H9 (cell line): Measurements from ENCODE around the gene HLA-DMA. TPM values are rescaled to one million over a fixed set of nuclear protein-coding genes. Genes with fewer than 3 reads are reported as not detected.
A peak's percentile ranks its signal among the peaks of the same experiment; 100 is the strongest.

Source experiments
- DNase-seq: peaks from one replicate; pipeline ENCODE4 v3.0.0-alpha.2; 2017
- H2AFZ ChIP-seq: one replicate; pipeline ENCODE4 v1.6.1; 2013; ENCODE audit warnings: mild to moderate bottlenecking, low read length, control low read depth, moderate library complexity
- H2AK5ac ChIP-seq: 2 replicates; pipeline ENCODE4 v1.6.1; 2013; ENCODE audit warnings: low read length, control low read depth, mixed read lengths; ENCODE audit not compliant: insufficient read length
- H2BK120ac ChIP-seq: one replicate; pipeline ENCODE4 v1.6.1; 2013; ENCODE audit warnings: low read depth, mild to moderate bottlenecking, low read length, control low read depth, inconsistent platforms; ENCODE audit not compliant: poor library complexity, severe bottlenecking
- H2BK12ac ChIP-seq: 2 replicates; pipeline ENCODE4 v1.6.1; 2013; ENCODE audit warnings: low read length, control low read depth, mixed read lengths, low read depth; ENCODE audit not compliant: insufficient read length
- H2BK15ac ChIP-seq: 2 replicates; pipeline ENCODE4 v1.6.1; 2013; ENCODE audit warnings: low read depth, low read length, control low read depth
- H2BK20ac ChIP-seq: one replicate; pipeline ENCODE4 v1.6.1; 2013; ENCODE audit warnings: low read depth, mild to moderate bottlenecking, low read length, control low read depth, inconsistent platforms; ENCODE audit not compliant: poor library complexity, severe bottlenecking
- H2BK5ac ChIP-seq: 2 replicates; pipeline ENCODE4 v1.6.1; 2013; ENCODE audit warnings: low read length, control low read depth, mixed read lengths; ENCODE audit not compliant: insufficient read length
- H3K14ac ChIP-seq: 2 replicates; pipeline ENCODE4 v1.6.1; 2013; ENCODE audit warnings: low read length, control low read depth; ENCODE audit not compliant: insufficient read depth
- H3K18ac ChIP-seq: 2 replicates; pipeline ENCODE4 v1.6.1; 2013; ENCODE audit warnings: low read depth, mild to moderate bottlenecking, mixed read lengths, low read length, control low read depth; ENCODE audit not compliant: insufficient read length
- H3K23ac ChIP-seq: 2 replicates; pipeline ENCODE4 v1.6.1; 2013; ENCODE audit warnings: low read length, control low read depth, mixed read lengths, low read depth; ENCODE audit not compliant: insufficient read length
- H3K23me2 ChIP-seq: 2 replicates; pipeline ENCODE4 v1.6.1; 2013; ENCODE audit warnings: low read depth, mild to moderate bottlenecking, mixed read lengths, low read length, control low read depth; ENCODE audit not compliant: insufficient read length, poor library complexity, severe bottlenecking
- H3K27ac ChIP-seq: 2 replicates; pipeline ENCODE4 v1.5.1; 2013; ENCODE audit warnings: low read length, control low read depth, mixed read lengths, low read depth; ENCODE audit not compliant: insufficient read length
- H3K27me3 ChIP-seq: 2 replicates; pipeline ENCODE4 v1.6.1; 2013; ENCODE audit warnings: low read length, control low read depth, inconsistent platforms; ENCODE audit not compliant: insufficient read depth
- H3K4ac ChIP-seq: 2 replicates; pipeline ENCODE4 v1.6.1; 2013; ENCODE audit warnings: low read depth, mild to moderate bottlenecking, control low read depth, inconsistent platforms, low read length, moderate library complexity
- H3K4me1 ChIP-seq: 2 replicates; pipeline ENCODE4 v1.6.1; 2013; ENCODE audit warnings: low read length, control low read depth, inconsistent platforms; ENCODE audit not compliant: insufficient read depth
- H3K4me2 ChIP-seq: 2 replicates; pipeline ENCODE4 v1.6.1; 2013; ENCODE audit warnings: low read length, control low read depth, mixed read lengths; ENCODE audit not compliant: insufficient read length, insufficient read depth
- H3K56ac ChIP-seq: 2 replicates; pipeline ENCODE4 v1.6.1; 2013; ENCODE audit warnings: low read depth, mild to moderate bottlenecking, mixed read lengths, low read length, control low read depth; ENCODE audit not compliant: insufficient read length
- H3K79me1 ChIP-seq: 2 replicates; pipeline ENCODE4 v1.6.1; 2013; ENCODE audit warnings: low read depth, mild to moderate bottlenecking, moderate library complexity, low read length, control low read depth, inconsistent platforms; ENCODE audit not compliant: insufficient read depth, poor library complexity, severe bottlenecking
- H3K79me2 ChIP-seq: 2 replicates; pipeline ENCODE4 v1.6.1; 2013; ENCODE audit warnings: low read length, control low read depth, inconsistent platforms; ENCODE audit not compliant: insufficient read depth
- H3K9ac ChIP-seq: 2 replicates; pipeline ENCODE4 v1.6.1; 2013; ENCODE audit warnings: low read length, control low read depth, mixed read lengths; ENCODE audit not compliant: insufficient read length; ENCODE audit errors: extremely low read depth
- H3K9me3 ChIP-seq: one replicate; pipeline ENCODE4 v1.6.1; 2013; ENCODE audit warnings: low read depth, low read length, inconsistent platforms; ENCODE audit not compliant: control insufficient read depth
- H3T11ph ChIP-seq: one replicate; pipeline ENCODE4 v1.6.1; 2013; ENCODE audit warnings: mild to moderate bottlenecking, low read length, control low read depth, inconsistent platforms
- H4K20me1 ChIP-seq: one replicate; pipeline ENCODE4 v1.6.1; 2013; ENCODE audit not compliant: control insufficient read depth, insufficient read length, insufficient read depth
- H4K5ac ChIP-seq: 2 replicates; pipeline ENCODE4 v1.6.1; 2013; ENCODE audit warnings: low read depth, mild to moderate bottlenecking, mixed read lengths, low read length, control low read depth; ENCODE audit not compliant: insufficient read length
- H4K8ac ChIP-seq: replicated peaks from 2 replicates; pipeline ENCODE4 v1.6.1; 2013; ENCODE audit warnings: low read length, control low read depth, mixed read lengths, low read depth; ENCODE audit not compliant: insufficient read length
- H4K91ac ChIP-seq: 2 replicates; pipeline ENCODE4 v1.6.1; 2013; ENCODE audit warnings: low read depth, mild to moderate bottlenecking, moderate library complexity, mixed read lengths, low read length, control low read depth; ENCODE audit not compliant: insufficient read length
- H3K27ac Mint-ChIP-seq, 3 experiments: 2 replicates in 2 of 3; 3 replicates in 1 of 3; pipeline ENCODE4 v1.8.0; 2020 to 2021; ENCODE audit warnings: mixed read lengths in 3 of 3, mild to moderate bottlenecking in 1 of 3, moderate library complexity in 1 of 3
- H3K27me3 Mint-ChIP-seq: 2 replicates; pipeline ENCODE4 v1.8.0; 2021; ENCODE audit warnings: low read depth, mild to moderate bottlenecking, moderate library complexity, mixed read lengths
- H3K36me3 Mint-ChIP-seq, 3 experiments: 2 replicates in 2 of 3; 3 replicates in 1 of 3; pipeline ENCODE4 v1.8.0; 2020 to 2021; ENCODE audit warnings: low read depth in 3 of 3, mixed read lengths in 3 of 3; ENCODE audit not compliant: insufficient read depth in 1 of 3
- H3K4me1 Mint-ChIP-seq, 2 experiments: 2 replicates each; pipeline ENCODE4 v1.8.0; 2020; ENCODE audit warnings: mixed read lengths in 2 of 2
- H3K4me3 Mint-ChIP-seq, 2 experiments: 2 replicates in 1 of 2; 3 replicates in 1 of 2; pipeline ENCODE4 v1.8.0; 2020 to 2021; ENCODE audit warnings: mild to moderate bottlenecking in 2 of 2, mixed read lengths in 2 of 2, moderate library complexity in 1 of 2
- H3K9me3 Mint-ChIP-seq, 2 experiments: 2 replicates in 1 of 2; 3 replicates in 1 of 2; pipeline ENCODE4 v1.8.0; 2020; ENCODE audit warnings: mild to moderate bottlenecking in 2 of 2, mixed read lengths in 2 of 2, moderate library complexity in 1 of 2
- CTCF ChIP-seq: fragments of 200-600 bp; sonication (generic); conservative IDR thresholded peaks from 3 replicates; pipeline ENCODE4 v1.8.0; 2021; ENCODE audit warnings: antibody characterized with exemption, mild to moderate bottlenecking
- WGBS: extraction: QIAGEN DNeasy Blood & Tissue Kit; methylation state at CpG from one replicate; pipeline ENCODE4 v1.1.7; 2013; ENCODE audit warnings: missing lambda C conversion rate, low lambda C conversion rate, mixed read lengths; ENCODE audit not compliant: insufficient read length; ENCODE audit errors: extremely low coverage; 5-methylcytosine and 5-hydroxymethylcytosine counted together
- total RNA-seq: library from RNA; stranded (reverse); gene quantifications from 2 replicates; pipeline ENCODE4 v1.2.1, GENCODE V29; 2021

The HLA-DMA gene
- total RNA-seq, 1 experiment from 2014 or later, result 7.5 TPM

GRCh38 chr6:32953775-32954174 lies 878 bp upstream of the HLA-DMA start:
- Histone ChIP-seq H2BK12ac (no peak overlapping the region), H3K27me3 (no peaks in the 10 kb centered on the region; the same call in 1 of the 2 replicates), H3K14ac (no peak overlapping the region), H2BK20ac (no peak overlapping the region), H4K91ac (no peak overlapping the region), H3K27ac (no peak overlapping the region), H3K23me2 (no peaks in the 10 kb centered on the region), H3K4ac (no peak overlapping the region), H3K4me2 (no peak overlapping the region), H3T11ph (no peak overlapping the region), H2BK120ac (no peak overlapping the region), H3K23ac (no peak overlapping the region), H4K5ac (no peak overlapping the region), H2AFZ (no peak overlapping the region), H3K9ac (no peak overlapping the region), H2AK5ac (no peak overlapping the region), H4K8ac (no peak overlapping the region), H3K79me1 (no peaks in the 10 kb centered on the region), H3K56ac (no peak overlapping the region), H3K18ac (no peak overlapping the region), H2BK5ac (no peak overlapping the region), H4K20me1 (no peaks in the 10 kb centered on the region), H2BK15ac (no peak overlapping the region), H3K9me3 (no peaks in the 10 kb centered on the region), H3K4me1 (peaks cover 3% of the 10 kb centered on the region; the same call in 1 of the 2 replicates), H3K79me2 (no peaks in the 10 kb centered on the region)
- Mint-ChIP-seq H3K27me3 (no peaks in the 10 kb centered on the region), H3K4me1 (peaks cover 16 to 18% of the 10 kb centered on the region in 2 experiments), H3K27ac (peak overlapping the region in 1 of 3 experiments; percentile 2; a peak in 1 of 7 replicates), H3K4me3 (no peak overlapping the region; a peak in 1 of 5 replicates), H3K9me3 (no peaks in the 10 kb centered on the region), H3K36me3 (no peaks in the 10 kb centered on the region)
- no CpG with 5 or more reads among the region's 4 CpGs for WGBS
- no peak for DNase-seq
- TF ChIP-seq CTCF, result no peak
